Osteoblast (primary cell): ENCODE results near the gene SYT6. TPM values are rescaled to one million over a fixed set of nuclear protein-coding genes. Genes with fewer than 3 reads are reported as not detected.

Experiments
- DNase-seq: peaks from one replicate; pipeline ENCODE4 v3.0.0; 2011; ENCODE audit warnings: low spot score, mixed read lengths; ENCODE audit not compliant: insufficient read length; ENCODE audit errors: missing footprints
- H2AFZ ChIP-seq: 2 replicates; pipeline ENCODE4 v1.6.0; 2011; ENCODE audit warnings: mild to moderate bottlenecking, low read length
- H3K27ac ChIP-seq: 2 replicates; pipeline ENCODE4 v1.5.1; 2011; ENCODE audit warnings: mild to moderate bottlenecking, low read depth, low read length, moderate library complexity
- H3K27me3 ChIP-seq: 2 replicates; pipeline ENCODE4 v1.6.0; 2012; ENCODE audit warnings: mild to moderate bottlenecking, control low read depth, inconsistent platforms, low read length, moderate library complexity; ENCODE audit not compliant: insufficient read depth
- H3K36me3 ChIP-seq: 2 replicates; pipeline ENCODE4 v1.5.1; 2011; ENCODE audit warnings: mild to moderate bottlenecking, low read length, control low read depth, moderate library complexity; ENCODE audit not compliant: insufficient read depth
- H3K4me1 ChIP-seq: 2 replicates; pipeline ENCODE4 v1.5.1; 2011; ENCODE audit warnings: mild to moderate bottlenecking, low read length, control low read depth, moderate library complexity; ENCODE audit not compliant: insufficient read depth
- H3K4me2 ChIP-seq: 2 replicates; pipeline ENCODE4 v1.6.0; 2011; ENCODE audit warnings: mild to moderate bottlenecking, low read length; ENCODE audit not compliant: insufficient read depth
- H3K4me3 ChIP-seq: fragments of 200-600 bp; sonication (generic); 3 replicates; pipeline ENCODE4 v1.5.1; 2012; ENCODE audit warnings: mild to moderate bottlenecking, low read length, inconsistent platforms; ENCODE audit not compliant: insufficient read depth
- H3K79me2 ChIP-seq: 2 replicates; pipeline ENCODE4 v1.6.0; 2012; ENCODE audit warnings: mild to moderate bottlenecking, low read length, control low read depth, inconsistent platforms; ENCODE audit not compliant: insufficient read depth
- H3K9me3 ChIP-seq: 2 replicates; pipeline ENCODE4 v1.5.1; 2011; ENCODE audit warnings: low read depth, low read length, control low read depth
- H4K20me1 ChIP-seq: 2 replicates; pipeline ENCODE4 v1.6.0; 2012; ENCODE audit warnings: mild to moderate bottlenecking, low read length, control low read depth; ENCODE audit not compliant: insufficient read depth
- CTCF ChIP-seq: IDR thresholded peaks from 2 replicates; pipeline ENCODE4 v1.5.1; 2011; ENCODE audit warnings: mild to moderate bottlenecking, low read depth, low read length, moderate library complexity; ENCODE audit errors: extremely low read depth
- total RNA-seq: library from RNA; depleted of rRNA; stranded (reverse); fragments of >200 nt; gene quantifications from 2 replicates; pipeline ENCODE4 v1.2.3, GENCODE V29; 2012

Gene SYT6
- total RNA-seq, 1 donor: 0.36 TPM

GRCh38 chr1:114082867-114083585 is 70.6 kb downstream of the SYT6 start:
- Histone ChIP-seq H3K36me3 (no peaks in the 10 kb centered on the region), H3K4me3 (no peak overlapping the region), H3K9me3 (no peaks in the 10 kb centered on the region), H4K20me1 (no peaks in the 10 kb centered on the region), H3K27ac (no peak overlapping the region), H2AFZ (no peak overlapping the region), H3K27me3 (peaks cover 19% of the 10 kb centered on the region), H3K4me1 (no peaks in the 10 kb centered on the region), H3K4me2 (no peak overlapping the region), H3K79me2 (no peaks in the 10 kb centered on the region)
- no peak for DNase-seq
- no peak for TF ChIP-seq CTCF

- Histone ChIP-seq H3K27me3 (peaks cover 19% of the 10 kb centered on the region), H3K36me3 (no peaks in the 10 kb centered on the region), H2AFZ (no peak overlapping the region), H3K4me2 (no peak overlapping the region), H3K4me3 (no peak overlapping the region), H3K79me2 (no peaks in the 10 kb centered on the region), H3K27ac (no peak overlapping the region), H3K4me1 (no peaks in the 10 kb centered on the region), H4K20me1 (no peaks in the 10 kb centered on the region), H3K9me3 (no peaks in the 10 kb centered on the region)
- no peak for DNase-seq
- TF ChIP-seq CTCF: no peak
Measured at GRCh38 chr1:114082304-114082630, 71.4 kb downstream of the SYT6 start.

GRCh38 chr1:114081437-114082303 is 72.0 kb downstream of the SYT6 start:
- H3K36me3 ChIP-seq: no peaks in the 10 kb centered on the region
- no peak overlapping the region for H3K27ac ChIP-seq
- H4K20me1 ChIP-seq: no peaks in the 10 kb centered on the region
- no peak for TF ChIP-seq CTCF
- H3K4me2 ChIP-seq: no peak overlapping the region
- no peak overlapping the region for H2AFZ ChIP-seq
- no peak for DNase-seq
- H3K27me3 ChIP-seq: peaks cover 17% of the 10 kb centered on the region
- H3K4me1 ChIP-seq: no peaks in the 10 kb centered on the region
- H3K9me3 ChIP-seq: no peaks in the 10 kb centered on the region
- no peaks in the 10 kb centered on the region for H3K79me2 ChIP-seq
- H3K4me3 ChIP-seq: no peak overlapping the region
